HG03196 (cell line): ENCODE results near the gene COL23A1.
"Not testable (repeated sequence)": the region's sequence is repeated elsewhere in the genome, so short reads cannot be mapped to it uniquely, and the experiment has no call there.

Source experiments
- ATAC-seq: cut with Tn5 transposase; IDR thresholded peaks from one replicate; pipeline ENCODE4 v1.9.1; 2021; ENCODE audit not compliant: unreplicated experiment

The COL23A1 gene

DNA sequence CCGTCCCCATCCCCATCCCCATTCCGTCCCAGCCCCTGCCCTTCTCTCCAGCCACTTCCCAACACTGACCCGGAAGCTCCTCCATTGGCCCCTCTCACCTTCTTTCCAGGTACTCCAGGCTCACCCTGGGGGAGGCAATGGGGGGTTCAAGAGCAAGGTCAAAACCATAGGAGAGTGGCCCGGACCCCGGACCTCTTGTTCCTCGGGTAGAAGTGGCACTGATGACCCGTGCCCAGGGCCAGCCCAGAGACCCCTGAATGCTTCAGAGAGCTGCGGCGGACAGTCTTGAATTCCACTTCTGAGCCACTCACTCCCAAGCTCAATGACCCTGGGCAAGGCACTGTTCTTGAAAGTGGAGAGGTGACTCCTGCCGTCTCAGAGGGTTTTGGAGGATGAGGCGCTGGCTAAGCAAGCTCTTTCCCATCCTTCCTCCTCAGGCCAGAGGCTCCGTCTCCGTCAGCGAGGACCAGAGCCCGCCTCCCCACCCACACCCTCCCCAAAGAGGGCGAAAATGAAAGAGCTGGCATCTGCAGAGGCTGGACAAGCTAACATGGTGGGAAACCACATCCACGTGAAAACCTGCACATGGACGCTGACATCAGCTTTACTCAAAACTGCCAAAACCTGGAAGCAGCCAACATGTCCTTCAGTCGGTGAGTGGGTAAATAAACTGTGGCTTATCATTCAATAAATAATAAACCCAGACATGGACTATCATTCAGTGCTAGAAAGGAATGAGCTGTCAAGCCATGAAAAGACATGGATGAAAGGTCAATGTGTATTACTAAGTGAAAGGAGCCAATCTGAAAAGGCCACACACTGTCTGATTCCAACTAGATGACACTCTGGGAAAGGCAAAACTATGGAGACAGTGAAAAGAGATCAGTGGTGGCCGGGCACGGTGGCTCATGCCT lies 330.3 kb downstream of the COL23A1 start:
- no peak for ATAC-seq

DNA sequence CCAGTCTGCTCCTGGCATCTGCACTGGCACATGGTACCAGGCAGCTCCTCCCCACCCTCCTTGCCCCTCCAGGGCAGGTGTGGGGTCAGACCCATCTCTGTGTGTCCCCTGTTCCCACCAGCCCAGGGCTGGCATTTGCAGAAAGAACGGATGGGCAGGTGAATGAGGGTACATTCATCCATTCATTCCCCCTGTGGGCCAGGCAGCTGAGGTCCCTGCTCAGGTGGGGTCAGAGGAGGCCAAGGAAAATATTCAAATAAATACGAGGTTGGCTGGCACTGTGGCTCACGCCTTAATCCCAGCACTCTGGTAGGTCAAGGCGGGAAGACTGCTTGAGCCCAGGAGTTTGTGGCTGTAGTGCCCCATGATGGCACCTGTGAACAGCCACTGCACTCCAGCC lies 332.5 kb downstream of the COL23A1 start:
- ATAC-seq = no peak

DNA sequence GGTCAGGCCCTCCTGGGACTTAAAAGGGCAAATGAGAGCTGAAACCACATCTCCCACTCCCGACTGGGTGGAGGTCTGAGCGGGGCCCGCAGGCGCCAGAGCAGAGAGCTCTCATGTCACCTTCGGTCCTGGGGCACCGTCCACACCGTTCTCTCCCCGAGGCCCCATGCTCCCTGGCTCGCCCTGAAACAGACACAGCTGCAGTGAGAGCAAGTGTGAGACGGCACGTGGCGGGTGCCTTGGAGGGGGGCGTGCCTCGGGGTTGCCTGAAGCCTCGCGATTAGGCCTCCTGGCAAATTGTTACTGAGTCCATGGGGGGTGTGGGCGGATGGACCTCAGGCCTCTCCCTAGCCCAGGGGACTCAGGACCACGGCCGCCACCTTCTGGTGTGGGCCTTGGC lies 333.4 kb downstream of the COL23A1 start:
- ATAC-seq = no peak

DNA sequence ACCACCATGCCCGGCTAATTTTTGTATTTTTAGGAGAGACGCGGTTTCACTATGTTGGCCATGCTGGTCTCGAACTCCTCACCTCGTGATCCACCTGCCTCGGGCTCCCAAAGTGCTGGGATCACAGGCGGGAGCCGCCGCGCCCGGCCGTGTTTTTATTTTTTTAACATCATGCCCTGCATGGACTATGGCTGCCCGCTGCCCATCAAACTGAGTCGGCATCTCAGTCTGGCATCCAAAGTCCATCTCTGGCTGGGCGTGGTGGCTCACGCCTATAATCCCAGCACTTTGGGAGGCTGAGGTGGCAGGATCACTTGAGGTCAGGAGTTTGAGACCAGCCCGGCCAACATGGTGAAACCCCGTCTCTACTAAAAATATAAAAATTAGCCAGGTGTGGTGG lies 336.6 kb downstream of the COL23A1 start:
- not testable (repeated sequence) for ATAC-seq

DNA sequence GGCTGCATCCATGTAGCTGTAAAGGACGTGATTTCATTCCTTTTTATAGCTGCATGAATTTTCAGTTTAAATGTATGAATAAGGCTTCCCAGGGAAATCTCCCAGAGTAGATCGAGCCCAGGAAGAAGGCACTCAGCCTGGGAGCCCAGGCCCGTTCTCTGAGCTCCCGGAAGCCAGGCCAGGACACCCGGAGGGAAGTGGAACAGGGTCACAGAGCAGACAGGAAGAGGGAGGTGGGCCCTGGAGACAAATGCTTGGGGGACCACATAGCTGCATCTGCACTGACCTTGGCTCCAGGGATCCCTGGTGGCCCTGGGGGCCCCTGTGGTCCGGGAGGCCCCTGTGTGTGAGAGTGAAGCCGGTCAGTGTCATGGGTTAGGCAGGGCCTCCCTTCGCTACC lies 337.9 kb downstream of the COL23A1 start:
- no peak for ATAC-seq

DNA sequence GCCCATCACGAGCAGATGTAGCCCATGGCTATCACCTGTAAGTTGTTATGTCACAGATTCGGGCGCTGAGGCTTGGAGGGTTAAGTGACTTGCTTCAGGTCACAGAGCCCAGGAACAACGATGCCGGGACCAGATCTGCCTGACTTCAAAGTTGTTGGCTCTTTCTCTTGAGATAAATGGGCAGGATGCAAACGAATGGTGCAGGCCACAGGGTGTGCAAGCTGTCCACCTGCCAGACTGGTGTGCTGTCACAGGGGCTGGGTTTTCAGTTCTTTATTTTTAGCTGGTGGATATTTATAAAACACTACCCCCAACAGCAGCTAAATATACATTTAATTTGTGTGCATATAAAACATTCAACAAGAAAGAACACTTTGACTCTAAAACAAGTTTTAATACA lies 339.9 kb downstream of the COL23A1 start:
- no peak for ATAC-seq

DNA sequence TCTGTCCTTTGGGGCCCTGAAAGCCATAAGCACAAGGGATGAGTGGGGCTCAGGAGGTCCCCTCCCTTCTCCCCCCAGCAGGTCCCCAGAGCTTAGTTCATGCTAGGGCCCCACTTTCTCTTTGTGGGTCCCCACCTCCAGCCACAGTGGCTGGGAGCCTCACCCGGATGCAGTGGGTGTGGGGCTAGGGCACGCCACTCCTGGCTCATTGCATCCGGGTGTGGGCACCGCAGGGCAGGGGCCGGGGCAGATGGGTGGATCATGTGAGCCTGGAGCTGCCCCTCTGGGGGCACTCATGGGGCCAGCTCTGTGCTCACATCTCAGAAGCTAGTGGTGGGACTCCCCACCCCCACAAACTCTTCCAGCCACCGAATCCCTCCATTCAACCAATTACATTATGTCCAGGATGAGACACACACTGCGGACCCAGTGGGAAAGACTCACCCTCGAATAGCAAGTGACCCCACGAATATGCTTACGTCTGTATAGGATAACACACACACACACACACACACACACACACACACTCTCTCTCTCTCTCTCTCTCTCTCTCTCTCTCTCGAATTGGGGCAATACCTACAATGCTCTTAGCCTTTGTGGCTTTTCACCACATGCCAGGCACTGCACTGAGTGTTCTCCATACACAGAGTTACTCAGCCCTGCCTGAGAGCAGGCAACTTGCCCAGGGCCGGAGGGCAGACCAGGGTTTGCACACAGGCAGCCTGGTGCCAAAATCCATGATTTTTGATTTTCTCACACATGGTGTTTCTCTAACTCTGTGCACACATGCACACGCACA lies 340.8 kb downstream of the COL23A1 start:
- ATAC-seq = no peak

DNA sequence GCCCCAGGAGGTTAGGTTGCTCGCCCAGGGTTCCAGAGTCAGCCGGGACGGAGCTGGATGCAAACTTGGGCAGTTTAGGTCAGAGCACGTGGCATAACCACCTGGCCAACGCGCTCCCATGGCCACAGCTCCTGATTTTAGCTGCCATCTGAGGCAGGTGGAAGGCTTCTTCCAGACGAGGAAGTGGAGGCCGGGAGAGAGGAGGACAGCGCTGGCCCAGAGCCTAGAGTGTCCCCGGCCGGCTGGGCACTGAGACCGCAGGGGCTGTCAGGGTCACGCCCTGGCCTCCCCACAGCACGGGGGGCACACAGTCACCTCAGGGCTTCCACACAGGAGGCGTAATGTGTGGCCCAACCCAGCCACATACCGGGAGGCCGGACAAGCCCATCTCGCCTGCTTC lies 341.4 kb downstream of the COL23A1 start:
- no peak for ATAC-seq

DNA sequence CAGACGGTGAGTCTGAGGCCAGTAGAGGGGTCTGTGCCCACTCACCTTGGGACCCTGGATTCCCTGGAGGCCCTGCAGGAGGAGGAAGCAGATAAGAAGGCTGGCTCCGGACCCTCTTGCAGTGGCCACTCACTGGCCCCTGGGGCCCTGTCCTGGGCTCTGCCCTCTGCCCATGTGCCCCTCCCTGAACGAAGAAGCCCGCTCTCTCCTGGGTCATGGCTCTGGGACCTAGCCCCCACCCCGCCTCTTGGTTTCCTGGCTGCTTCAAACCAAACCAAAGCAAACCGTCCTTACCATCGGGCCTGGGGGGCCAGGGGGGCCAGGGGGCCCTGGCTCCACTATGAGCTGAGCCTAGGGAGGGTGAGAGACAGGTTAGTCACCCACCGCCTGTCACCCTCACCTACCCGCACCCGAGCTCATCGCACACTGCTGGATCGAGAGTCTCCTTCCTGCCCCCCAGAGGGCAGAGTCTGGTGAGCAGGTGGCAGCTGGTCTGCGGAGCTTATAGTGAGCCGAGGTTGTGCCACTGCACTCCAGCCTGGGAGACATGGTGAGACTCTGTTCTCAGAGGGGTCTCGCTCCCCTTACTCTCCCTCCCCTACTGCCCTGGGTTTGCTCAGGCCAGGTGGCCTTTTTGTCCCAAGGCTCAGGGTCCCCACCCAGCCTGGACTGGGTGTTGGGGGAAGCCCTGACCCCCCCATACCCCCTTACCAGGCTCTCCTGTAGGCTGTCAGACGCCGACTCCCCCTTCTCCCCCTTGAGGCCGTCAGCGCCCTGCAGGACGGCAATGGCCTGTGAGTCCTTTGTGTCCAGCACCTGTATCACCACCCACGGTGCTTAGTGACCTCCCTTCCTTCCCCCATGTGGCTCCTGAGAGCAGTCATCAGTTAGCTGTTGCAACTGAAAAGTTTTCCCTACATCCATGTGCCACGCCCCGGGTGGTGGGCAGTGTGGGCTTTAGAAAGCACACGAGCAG lies 342.4 kb downstream of the COL23A1 start:
- ATAC-seq = no peak

DNA sequence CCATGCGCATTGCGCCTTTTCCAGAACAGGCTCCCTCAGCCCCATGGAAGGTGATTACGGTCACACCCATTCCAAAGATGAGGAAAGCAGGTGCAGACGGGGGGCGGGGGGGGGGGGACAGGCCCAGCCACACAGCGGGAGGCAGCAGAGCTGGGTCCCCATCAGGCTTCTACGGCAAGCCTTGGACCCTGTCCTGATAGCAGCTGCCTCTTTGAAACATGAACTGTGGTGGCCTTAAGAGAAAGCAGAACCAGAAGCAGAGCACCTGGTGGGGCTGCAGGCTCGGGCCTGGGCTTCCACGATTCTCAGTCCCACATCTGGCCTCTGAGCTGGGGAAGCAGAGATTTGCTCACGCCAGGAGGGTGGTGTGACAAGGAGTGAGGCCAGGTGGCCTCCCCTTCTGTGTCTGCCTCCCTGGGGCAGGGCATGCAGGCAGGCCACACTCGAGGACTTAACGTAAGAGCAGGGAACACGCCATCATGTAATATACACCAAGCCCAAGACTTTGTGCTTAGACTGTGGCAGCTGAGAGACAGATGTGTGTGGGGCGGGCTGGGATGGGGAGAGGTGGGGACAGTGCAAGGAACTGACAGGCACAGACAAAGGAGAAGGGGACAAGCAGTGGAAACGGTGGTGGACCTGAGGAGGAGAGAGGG lies 343.4 kb downstream of the COL23A1 start:
- no peak for ATAC-seq

DNA sequence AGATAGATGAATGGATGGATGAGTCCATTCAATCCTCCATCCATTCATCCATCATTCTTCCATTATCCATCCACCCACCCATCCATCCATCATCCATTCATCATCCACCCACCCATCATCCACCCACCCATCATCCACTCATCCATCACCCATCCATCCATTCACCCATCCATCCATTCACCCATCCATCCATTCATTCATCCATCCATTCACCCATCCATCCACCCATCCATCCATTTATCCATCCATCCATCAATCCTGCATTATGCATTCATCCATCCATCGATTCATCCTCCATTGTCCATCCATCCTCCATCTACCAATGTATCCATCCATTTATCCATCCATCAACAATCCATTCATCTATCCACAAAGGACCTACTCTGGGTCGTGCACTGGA lies 344.8 kb downstream of the COL23A1 start:
- no peak for ATAC-seq

DNA sequence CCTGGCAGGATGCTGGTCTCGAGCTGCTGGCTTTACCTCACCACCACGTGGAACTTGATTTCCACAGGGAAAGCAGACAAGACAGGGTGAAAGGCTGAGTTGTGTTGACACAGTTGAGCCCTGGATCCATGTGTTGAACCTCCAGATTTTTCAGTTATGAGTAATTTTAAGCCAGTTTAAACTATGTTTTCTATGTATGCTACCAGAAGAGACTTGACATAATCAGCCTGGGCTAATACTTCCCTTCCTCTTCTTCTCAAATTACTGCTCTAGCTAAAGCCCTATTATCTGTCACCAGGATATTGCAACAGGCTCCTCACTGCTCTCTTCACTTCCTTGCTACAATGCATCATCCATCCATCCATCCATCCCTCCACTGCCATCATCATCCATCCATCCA lies 345.6 kb downstream of the COL23A1 start:
- ATAC-seq = no peak

DNA sequence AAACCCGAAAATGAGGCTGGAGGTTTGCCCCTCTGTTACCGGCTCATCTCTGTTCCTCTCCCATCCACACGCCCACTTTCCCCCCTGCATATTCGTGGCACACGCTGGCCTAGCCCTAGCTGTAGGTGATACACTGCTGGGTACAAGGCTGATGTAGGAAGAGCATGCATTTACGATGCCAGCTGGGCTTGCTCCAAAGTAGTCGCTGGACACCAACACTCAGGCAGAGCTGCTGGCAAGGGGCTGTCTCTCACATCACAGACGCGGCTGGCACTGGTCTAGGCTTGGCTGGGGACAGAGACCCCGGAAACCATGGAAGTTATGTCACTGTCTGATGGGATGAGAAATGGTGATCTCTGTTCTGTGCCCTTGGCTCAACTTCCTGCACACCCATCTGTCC lies 347.8 kb downstream of the COL23A1 start:
- no peak for ATAC-seq

DNA sequence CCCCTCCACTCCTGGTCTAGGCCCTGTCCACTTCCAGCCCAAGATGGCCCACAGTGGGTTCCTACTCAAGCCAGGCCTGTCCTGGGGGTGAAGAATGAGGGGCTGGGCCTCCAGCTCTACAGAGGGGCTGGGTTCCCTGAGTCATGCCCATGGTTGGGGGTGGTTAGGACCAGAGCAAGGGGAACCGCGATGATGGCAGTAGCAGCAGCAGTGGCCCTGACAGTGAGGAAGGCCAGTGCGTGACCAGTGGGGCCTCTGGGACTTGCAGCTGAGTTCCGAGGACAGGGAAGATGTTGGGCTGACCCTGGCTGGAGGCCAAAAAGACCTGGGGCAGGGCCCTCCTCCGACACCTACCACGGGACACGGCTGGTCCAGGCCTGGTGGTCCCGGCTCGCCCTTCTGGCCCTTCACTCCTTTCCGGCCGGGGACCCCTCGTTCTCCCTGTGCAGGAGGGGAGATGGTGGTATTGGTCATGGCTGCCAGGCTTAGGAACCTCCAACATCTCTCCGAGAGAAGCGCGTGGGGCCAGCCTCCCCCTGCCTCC lies 348.4 kb downstream of the COL23A1 start:
- no peak for ATAC-seq

DNA sequence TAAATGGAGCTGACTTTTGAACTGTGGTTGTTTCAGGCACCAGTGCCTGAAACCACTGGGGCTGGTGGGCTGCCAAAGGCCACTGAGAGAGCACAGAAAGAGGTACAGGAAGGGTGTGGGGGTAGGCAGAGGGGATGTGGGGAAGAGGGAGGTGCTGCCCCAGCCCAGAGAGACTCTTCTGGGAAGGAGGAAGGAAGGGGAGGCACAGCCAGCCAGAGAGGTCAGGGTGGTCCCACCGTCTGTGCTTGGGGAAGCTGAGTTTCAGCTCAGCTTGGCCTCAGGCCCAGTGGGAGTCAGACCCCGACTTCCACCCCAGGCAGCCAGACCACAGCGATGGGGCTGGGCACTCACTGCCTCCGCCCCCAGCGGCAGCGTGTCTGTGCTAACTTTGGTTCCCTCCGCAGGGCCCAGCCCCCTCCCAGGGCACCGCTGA lies 348.9 kb downstream of the COL23A1 start:
- ATAC-seq = no peak

DNA sequence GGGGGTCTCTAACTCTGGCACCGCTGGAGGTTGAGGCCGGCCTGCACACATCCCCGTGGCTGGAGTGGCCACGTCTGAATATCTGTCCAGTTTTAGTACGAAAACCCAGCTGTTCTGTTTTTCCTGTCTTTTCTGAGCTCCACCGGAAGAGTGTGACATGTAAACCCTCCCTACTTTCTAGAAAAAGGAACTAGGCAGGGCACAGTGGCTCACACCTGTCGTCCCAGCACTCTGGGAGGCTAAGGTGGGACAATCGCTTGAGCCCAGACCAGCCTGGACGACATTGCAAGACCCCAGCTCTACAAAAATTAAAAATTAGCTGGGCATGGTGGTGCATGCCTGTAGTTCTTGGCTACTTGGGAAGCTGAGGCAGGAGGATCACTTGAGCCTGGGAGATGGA lies 349.4 kb downstream of the COL23A1 start:
- ATAC-seq = no peak

DNA sequence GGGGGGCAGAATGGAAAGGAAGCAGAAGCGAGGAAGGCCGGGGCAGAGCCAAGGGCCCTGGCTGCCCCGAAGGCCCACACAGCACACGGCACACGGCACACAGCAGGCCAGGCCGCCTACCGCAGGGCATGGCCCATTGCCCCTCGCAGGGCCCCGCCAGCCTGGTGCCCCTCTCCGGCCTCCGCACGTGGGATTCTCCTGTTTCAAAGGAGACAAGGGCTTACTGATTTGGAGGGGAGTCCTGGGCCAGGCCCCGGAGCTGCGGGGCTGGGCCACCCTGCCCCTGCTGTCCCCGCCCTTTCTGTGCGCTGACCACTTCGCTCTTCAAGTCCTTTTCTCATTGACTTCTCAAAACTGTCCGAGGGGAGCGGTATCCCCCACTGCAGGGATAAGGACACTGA lies 349.9 kb downstream of the COL23A1 start:
- no peak for ATAC-seq

DNA sequence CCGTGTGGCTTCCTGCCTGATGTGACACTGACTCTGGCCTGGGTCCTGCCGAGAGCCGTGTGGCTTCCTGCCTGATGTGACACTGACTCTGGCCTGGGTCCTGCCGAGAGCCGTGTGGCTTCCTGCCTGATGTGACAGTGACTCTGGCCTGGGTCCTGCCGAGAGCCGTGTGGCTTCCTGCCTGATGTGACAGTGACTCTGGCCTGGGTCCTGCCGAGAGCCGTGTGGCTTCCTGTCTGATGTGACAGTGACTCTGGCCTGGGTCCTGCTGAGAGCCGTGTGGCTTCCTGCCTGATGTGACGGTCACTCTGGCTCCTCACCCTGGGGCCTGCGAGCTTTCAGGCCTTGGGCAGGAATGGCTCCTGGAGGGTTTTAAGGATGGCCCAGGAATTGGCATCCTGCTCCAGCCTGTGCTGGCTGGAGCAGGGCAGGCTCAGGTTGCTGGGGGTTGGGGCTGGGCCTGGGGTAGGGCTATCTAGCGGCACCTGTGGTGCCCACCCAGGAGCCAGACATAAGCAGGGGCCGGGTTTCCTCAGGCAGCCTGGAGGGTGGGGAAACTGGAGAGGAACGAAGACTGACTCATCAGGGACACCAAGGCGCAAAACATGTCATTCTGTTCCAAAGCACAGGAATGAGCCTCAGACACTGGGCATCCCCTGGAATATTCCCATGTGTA lies 350.4 kb downstream of the COL23A1 start:
- not testable (repeated sequence) for ATAC-seq

DNA sequence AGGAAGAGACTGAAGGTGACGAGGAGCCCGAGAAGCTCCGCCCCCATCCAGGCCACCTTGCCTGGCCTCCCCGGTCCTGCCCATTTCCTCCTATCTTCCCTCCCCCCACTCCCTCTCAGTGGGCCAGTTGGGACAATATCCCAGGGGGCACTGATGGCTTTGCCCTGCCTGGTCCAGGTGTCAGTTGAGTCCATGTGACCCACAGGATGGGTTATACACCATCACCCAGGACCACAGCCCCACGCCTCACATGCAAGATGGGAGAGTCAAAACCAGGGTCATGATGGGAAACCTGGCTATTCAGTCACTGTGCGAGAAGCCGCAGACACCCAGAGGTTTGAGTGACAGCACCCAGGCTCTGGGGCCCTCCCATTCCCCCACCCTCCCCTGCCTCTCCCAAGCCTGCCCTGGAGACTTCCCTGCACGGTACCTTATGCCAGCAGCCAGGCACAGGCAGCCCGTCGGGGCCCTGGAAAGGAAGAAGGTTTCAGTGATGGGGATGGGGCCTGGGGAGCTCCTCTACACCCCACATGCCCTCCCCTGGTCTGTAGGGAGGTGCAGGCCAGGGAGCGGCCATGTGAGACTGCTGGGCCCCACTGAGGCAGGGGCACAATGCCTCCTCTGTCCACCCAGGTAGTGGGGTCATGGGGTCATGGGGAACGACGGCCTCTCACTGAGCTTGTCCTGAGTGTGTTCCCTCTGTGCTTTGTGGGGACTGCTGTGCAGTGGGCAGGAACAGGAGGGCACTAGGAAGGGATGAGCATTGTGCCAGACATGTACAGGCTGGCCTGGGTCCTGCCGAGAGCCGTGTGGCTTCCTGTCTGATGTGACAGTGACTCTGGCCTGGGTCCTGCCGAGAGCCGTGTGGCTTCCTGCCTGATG lies 351.2 kb downstream of the COL23A1 start:
- no peak for ATAC-seq
